GM21381 (cell line): ENCODE data around the gene WDFY2.

Experiments used
- ATAC-seq: cut with Tn5 transposase; IDR thresholded peaks from one replicate; pipeline ENCODE4 v1.9.1; 2021; ENCODE audit warnings: mild to moderate bottlenecking, moderate library complexity; ENCODE audit not compliant: unreplicated experiment

The WDFY2 gene

GRCh38 chr13:51767100-51767499 lies 182.8 kb downstream of the WDFY2 start:
- no peak for ATAC-seq

DNA sequence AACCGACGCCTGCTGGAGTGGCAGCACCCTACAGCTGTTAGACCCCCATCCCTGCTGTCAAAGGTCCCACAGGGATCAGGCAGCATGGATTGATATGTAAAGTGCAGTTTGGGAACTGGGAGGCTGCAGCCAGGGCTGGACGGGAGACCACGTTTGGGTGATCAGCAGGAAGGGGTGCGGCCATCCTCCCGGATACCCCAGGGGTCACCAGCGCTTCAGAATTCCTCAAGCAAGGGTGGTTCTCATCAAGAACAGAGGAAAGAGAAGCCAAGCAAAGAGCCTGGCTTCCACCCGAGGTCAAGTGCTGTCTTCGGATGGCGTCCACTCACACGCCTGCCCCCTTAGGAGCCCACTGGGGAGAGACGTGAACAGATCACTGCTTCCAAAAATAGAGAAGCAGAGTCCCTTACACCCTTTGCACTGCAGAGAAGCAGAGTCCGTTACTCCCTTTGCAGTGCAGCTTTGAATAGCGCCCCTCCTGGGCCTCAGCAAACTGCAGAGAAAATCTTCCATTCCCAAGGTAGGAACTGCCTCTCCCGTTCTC lies 184.2 kb downstream of the WDFY2 start:
- ATAC-seq: no peak

- ATAC-seq: no peak
These were observed 184.7 kb downstream of the WDFY2 start for GRCh38 chr13:51768976-51769375.

GRCh38 chr13:51769455-51770127 lies 185.3 kb downstream of the WDFY2 start:
- no peak for ATAC-seq

- no peak for ATAC-seq
These were observed 185.9 kb downstream of the WDFY2 start for GRCh38 chr13:51770160-51770559.

DNA sequence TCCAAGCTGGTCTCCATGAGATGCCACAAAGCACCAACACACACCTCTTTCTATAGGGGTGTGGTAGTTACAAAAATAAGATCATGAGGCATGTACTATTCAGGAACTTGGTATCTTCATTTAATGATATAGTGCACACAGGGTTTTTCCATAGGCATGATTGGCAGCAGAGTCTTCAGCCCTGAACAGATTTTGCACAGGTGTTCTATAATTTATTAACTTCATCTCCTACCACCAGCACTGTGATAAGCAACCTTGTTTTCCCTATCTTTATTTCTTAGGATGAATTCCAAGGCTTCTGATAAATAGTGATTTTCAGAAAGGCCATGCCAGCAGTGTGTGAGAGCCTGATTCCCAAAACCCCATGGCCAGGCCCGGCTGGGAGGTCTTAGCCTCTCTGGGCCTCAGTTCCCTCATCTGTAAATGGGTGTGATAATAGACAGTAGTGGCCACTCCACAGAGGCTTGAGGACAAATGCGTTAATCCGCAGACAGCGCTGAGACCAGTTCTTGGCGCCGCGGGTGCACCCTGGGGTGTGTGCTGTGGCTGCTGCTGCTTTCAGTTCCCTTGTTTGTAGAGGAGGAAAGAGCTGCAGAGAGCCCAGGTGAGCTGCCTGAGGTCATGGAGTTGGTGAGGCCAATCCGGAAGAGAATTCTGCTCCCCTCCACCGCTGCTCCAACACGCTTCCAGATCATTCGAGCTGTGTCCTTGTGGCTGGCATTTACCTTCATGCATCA lies 186.6 kb downstream of the WDFY2 start:
- ATAC-seq: no peak

DNA sequence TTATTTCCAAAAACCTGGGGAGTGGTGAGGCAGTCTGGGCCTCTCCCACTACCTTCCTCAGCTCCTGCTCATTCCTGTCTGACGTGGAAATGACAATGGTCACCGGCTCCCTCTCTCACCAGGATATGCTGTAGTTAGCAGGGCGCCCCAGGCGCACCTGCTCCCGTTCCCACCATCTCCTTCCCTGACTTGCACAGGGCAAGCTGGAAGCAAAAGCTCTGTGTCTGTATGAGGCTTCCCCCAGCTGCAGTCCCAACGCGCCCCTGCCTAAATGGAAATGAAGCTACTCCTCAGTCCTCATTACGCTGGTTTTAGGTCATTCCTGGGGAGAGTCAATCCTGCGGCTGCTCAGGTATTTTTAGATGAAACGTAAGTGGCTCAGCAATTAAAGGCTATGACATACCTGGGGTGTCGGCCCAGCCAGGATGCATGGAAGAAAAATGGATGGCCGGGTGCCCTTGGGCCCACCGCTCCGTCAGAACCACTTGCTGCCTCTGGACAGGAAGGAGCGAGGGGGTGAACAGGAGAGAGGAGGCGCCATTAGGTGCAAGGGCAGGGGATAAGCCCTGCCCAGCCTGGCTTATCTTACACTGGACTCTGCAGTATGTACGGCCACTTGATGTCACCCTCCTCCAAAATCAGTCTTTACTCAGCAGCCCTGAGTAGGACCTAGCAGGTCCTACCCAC lies 187.3 kb downstream of the WDFY2 start:
- ATAC-seq: no peak

GRCh38 chr13:51772105-51772455 lies 187.8 kb downstream of the WDFY2 start:
- ATAC-seq: no peak

GRCh38 chr13:51772781-51773180 lies 188.5 kb downstream of the WDFY2 start:
- ATAC-seq: no peak

DNA sequence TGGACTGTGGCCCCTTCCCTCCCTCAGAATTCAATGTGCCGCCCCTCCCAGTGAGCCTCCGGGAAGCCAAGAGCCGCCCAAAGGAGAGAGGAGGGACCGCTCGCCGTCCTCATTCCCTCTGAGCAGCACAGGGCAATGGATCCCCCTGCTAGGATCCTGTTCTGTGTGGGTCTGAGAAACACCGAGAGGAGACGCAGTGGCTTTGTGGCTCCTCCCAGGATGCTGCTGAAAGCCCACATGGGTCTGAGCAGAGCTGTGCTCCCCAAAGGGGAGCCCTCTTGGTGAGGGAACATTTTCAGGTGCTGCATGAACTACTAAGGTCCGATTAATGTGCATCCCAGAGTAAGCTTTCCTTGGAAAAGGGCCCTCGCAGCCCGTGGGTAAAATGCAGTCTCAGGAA lies 189.3 kb downstream of the WDFY2 start:
- no peak for ATAC-seq

DNA sequence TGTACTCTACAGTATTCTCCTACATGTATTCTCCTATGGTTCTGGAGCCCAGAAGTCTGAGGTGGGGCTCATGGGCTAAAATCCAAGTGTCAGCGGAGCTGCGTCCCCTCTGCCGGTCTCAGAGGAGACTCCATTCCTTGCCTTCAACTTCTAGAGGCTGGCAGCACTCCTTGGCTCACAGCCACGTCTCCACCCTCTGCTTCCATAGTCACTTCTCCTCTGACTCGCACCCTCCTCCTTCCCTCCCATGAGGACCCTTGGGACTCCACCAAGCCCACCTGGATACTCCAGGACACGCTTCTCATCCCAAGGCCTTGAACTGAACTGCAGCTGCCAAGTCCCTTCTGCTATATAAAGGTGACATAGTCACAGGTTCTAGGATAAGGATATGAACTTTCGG lies 191.9 kb downstream of the WDFY2 start:
- ATAC-seq: no peak

DNA sequence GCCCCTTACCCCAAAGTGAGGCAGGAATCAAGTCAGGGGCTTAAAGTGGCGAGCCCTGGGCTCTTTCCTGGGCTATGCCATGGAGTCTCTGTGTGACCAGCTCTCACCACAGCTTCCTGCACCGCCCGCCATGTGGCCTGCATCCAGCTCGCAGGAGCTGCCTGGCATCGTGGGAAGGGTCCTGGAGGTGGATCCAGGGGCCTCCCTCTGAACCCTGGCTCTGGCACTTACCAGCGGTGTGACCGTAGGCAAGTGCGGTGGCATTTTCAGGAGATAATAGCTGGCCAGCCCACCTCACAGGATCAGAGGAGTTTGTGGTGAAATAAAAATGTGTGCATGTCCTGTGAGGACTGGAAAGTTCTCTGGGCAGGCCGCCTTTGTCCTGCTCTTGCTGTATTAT lies 193.7 kb downstream of the WDFY2 start:
- ATAC-seq: no peak

GRCh38 chr13:51778392-51778791 lies 194.1 kb downstream of the WDFY2 start:
- no peak for ATAC-seq

GRCh38 chr13:51780099-51780498 lies 195.8 kb downstream of the WDFY2 start:
- ATAC-seq: no peak

- no peak for ATAC-seq
These were observed 197.2 kb downstream of the WDFY2 start for GRCh38 chr13:51781246-51782022.

DNA sequence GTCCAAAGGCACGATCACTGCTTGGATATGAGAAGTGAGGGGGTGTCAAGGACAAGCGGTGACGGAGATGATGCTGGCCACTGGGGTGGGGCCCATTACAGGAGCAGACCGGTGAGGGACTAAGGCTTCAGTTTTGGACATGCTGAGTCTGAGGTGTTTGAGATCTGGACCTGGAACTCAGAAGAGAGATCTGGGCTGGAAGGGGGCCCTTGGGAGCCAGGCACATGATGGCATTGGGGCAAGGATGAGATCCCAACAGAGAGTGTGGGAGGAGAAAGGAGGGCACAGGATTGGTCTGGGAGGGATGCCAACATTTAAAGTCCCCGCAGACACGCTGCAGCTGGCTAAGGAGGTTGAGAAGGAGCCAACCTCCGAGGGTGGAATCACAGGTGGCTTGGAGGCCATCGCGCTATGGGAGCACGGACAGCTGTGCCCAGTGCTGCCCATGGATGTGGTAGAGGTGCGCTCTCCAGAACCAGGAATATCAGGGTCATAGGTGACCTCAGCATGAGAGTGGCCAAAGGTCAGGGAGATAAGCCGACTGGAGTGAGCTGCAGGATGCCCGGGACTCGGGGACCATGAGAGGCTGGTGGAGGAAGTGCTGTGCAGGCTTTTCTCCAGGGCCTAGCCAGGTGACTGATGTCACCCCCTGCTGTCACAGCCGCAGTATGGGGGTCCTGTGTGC lies 197.9 kb downstream of the WDFY2 start:
- ATAC-seq: no peak

DNA sequence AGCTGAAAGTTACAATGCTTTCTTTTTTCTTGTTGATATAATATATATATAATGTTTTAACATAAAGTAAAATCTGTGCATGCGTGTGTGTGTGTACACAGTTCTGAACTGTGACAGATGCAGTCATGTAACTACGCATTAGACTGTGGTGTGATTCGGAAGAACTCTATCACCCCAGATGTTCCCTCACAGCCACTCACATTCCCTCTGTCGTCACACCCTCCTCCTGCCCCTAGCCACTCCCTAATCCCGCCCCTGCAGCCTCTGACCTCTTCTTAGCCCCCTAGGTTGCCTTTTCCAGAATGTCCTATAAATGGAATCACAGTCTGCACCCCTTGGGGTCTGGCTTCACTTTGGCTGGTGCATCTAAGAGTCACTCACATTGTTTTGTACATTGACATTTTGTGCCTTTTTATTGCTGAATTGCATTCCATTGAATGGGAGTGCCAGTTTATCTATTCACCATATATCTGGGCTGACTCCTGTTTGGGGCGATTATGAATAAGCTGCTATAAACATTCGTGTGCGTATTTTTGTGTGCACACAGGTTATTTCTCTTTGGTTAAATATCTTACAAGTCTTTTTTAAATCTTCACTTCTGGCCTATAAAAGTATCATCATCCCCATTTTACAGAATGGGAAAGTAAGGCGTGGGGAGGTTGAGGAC lies 199.3 kb downstream of the WDFY2 start:
- no peak for ATAC-seq

- ATAC-seq: no peak
These were observed 199.8 kb downstream of the WDFY2 start for GRCh38 chr13:51784097-51784496.

GRCh38 chr13:51785712-51786424 lies 201.6 kb downstream of the WDFY2 start:
- no peak for ATAC-seq
